HepG2 (cell line): ENCODE results near the gene TMEM269. TPM values are rescaled to one million over a fixed set of nuclear protein-coding genes. Genes with fewer than 3 reads are reported as not detected.
A peak's percentile ranks its signal among the peaks of the same experiment; 100 is the strongest.

Experiments
- ATF2 ChIP-seq: sonication (generic); formaldehyde crosslinking; IDR thresholded peaks from 2 replicates; pipeline ENCODE4 v1.4.0; 2020; ENCODE audit warnings: missing genetic modification reagents
- ESRRA ChIP-seq: sonication (generic); formaldehyde crosslinking; IDR thresholded peaks from 2 replicates; pipeline ENCODE4 v1.5.1; 2020; ENCODE audit warnings: mild to moderate bottlenecking, low read depth, missing genetic modification reagents
- ZNF124 ChIP-seq: sonication (generic); formaldehyde crosslinking; IDR thresholded peaks from 2 replicates; pipeline ENCODE4 v1.4.0; 2020; ENCODE audit warnings: missing genetic modification reagents
- ZNF138 ChIP-seq: sonication (generic); formaldehyde crosslinking; IDR thresholded peaks from 2 replicates; pipeline ENCODE4 v1.5.0; 2020; ENCODE audit warnings: mild to moderate bottlenecking, low read depth, missing genetic modification reagents
- ZNF776 ChIP-seq: sonication (generic); formaldehyde crosslinking; IDR thresholded peaks from 2 replicates; pipeline ENCODE4 v1.4.0; 2020; ENCODE audit warnings: mild to moderate bottlenecking, missing genetic modification reagents
- ZNF883 ChIP-seq: sonication (generic); formaldehyde crosslinking; IDR thresholded peaks from 2 replicates; pipeline ENCODE4 v1.5.1; 2020; ENCODE audit warnings: mild to moderate bottlenecking, missing genetic modification reagents; ENCODE audit errors: not compliant biosample characterization
- polyA plus RNA-seq, 8 experiments: library from polyadenylated mRNA; depleted of rRNA in 3 of 8; stranded (reverse) in 7 of 8; unstranded in 1 of 8; fragments of >200 nt; fragmentation: Illumina TruSeq in 4 of 8; extraction: Trizol in 4 of 8; gene quantifications; 2 replicates each; pipeline versions ENCODE4 v1.2.1 to v1.2.3, GENCODE V29; 2011 to 2016; ENCODE audit warnings: low read depth in 4 of 8, missing spikeins in 1 of 8, mixed read lengths in 1 of 8; ENCODE audit not compliant: insufficient read depth in 1 of 8
- total RNA-seq, 5 experiments: library from RNA; depleted of rRNA; stranded (reverse); fragments of >200 nt; fragmentation: Illumina TruSeq; extraction: Trizol; gene quantifications; 2 replicates each; pipeline ENCODE4 v1.2.3, GENCODE V29; 2016; ENCODE audit warnings: low read depth in 1 of 5
- TF ChIP-seq, protein P1 (sequence below): sonication (generic); formaldehyde crosslinking; IDR thresholded peaks from 2 replicates; pipeline ENCODE4 v1.4.0; 2020; ENCODE audit warnings: mild to moderate bottlenecking, low read depth, missing genetic modification reagents
- TF ChIP-seq, protein P2 (sequence below), 2 experiments: sonication (generic) in 1 of 2; formaldehyde crosslinking in 1 of 2; IDR thresholded peaks; 2 replicates each; pipeline versions ENCODE4 v1.6.1 to v1.9.0; 2014 to 2022; ENCODE audit warnings: antibody characterized with exemption in 1 of 2, borderline replicate concordance in 1 of 2, inconsistent platforms in 1 of 2, low read depth in 1 of 2, missing genetic modification reagents in 1 of 2

TMEM269 gene
- total and polyA plus RNA-seq, 2 of the 13 experiments (the other 11 are each of a cell fraction or from before 2014, with no cell fraction given), result 0.15 to 0.21 TPM

DNA sequence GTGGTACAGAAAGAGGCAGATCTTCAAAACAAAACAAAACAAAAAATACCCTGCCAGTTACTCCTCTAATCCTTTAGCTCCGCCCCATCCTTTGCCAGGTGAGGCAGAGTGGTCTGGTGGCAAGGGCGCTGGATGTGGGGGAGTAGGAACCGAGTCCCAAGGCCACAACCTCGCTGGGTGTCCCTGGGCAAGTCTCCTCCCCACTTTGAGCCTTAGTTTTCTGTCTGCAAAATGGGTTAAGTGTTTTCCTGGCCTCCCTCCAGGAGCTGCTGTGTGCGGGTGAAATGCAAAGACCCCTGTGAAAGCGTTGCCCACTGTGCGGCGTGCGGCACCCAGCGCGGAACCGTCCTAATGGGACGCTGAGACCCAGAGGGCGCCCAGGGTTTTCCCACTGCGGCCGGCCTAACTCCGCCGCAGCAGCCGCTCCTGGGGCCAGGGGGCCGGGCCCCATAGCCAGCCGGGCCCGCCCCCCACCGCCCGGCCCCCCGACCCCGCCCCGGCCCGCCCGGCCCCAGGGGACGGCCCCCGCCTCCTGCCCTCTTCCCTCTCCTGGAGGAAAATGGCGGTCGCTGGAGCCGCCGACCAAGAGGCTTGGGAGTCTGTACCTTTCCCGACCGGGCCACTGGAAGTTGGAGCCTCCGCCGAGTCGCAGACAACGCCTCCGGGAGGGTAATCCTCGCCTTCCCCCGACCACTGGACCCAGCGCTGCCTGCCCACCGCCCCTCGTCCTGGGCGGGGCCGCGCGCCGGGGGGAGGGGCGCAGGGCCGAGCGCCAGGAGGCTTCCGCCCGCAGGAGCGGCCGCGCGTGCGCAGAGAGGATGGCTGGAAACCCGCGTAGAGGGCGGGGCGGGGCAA is 32.0 kb downstream of the TMEM269 start, which contains the start of the genes ERMAP and SVBP (continued):
- TF ChIP-seq, protein P1, sequence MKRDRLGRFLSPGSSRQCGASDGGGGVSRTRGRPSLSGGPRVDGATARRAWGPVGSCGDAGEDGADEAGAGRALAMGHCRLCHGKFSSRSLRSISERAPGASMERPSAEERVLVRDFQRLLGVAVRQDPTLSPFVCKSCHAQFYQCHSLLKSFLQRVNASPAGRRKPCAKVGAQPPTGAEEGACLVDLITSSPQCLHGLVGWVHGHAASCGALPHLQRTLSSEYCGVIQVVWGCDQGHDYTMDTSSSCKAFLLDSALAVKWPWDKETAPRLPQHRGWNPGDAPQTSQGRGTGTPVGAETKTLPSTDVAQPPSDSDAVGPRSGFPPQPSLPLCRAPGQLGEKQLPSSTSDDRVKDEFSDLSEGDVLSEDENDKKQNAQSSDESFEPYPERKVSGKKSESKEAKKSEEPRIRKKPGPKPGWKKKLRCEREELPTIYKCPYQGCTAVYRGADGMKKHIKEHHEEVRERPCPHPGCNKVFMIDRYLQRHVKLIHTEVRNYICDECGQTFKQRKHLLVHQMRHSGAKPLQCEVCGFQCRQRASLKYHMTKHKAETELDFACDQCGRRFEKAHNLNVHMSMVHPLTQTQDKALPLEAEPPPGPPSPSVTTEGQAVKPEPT, result 0 out of 2 replicates have a peak, but pooled peaks have one; percentile 36
- no peak for TF ChIP-seq ZNF138 (CRISPR knock-in tag)
- TF ChIP-seq ATF2 (CRISPR knock-in tag), result no peak; the same call in 1 of the 2 replicates
- TF ChIP-seq ZNF776 (CRISPR knock-in tag), result no peak
- TF ChIP-seq ZNF883 (CRISPR knock-in tag), result peak; percentile 53
- TF ChIP-seq, protein P2, sequence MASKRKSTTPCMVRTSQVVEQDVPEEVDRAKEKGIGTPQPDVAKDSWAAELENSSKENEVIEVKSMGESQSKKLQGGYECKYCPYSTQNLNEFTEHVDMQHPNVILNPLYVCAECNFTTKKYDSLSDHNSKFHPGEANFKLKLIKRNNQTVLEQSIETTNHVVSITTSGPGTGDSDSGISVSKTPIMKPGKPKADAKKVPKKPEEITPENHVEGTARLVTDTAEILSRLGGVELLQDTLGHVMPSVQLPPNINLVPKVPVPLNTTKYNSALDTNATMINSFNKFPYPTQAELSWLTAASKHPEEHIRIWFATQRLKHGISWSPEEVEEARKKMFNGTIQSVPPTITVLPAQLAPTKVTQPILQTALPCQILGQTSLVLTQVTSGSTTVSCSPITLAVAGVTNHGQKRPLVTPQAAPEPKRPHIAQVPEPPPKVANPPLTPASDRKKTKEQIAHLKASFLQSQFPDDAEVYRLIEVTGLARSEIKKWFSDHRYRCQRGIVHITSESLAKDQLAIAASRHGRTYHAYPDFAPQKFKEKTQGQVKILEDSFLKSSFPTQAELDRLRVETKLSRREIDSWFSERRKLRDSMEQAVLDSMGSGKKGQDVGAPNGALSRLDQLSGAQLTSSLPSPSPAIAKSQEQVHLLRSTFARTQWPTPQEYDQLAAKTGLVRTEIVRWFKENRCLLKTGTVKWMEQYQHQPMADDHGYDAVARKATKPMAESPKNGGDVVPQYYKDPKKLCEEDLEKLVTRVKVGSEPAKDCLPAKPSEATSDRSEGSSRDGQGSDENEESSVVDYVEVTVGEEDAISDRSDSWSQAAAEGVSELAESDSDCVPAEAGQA (IDR thresholded peaks at IDR 0.05; ENCODE audit: low read depth), result 0 out of 2 replicates have a peak, but pooled peaks have one; percentile 45
- TF ChIP-seq, protein P2 (CRISPR knock-in tag; IDR thresholded peaks at IDR 0.05; ENCODE audit: borderline replicate concordance), result no peak
- no peak for TF ChIP-seq ESRRA
- TF ChIP-seq ZNF124 (CRISPR knock-in tag), result no peak
